Endometrium (tissue), 2 donors: ENCODE results near the gene CAST.
"Not testable (repeated sequence)": the region's sequence is repeated elsewhere in the genome, so short reads cannot be mapped to it uniquely, and the experiment has no call there.

Experiments
- FAIRE-seq: peaks from 2 replicates; lab custom pipeline; 2012; peaks lifted over from hg19 to GRCh38; lab: Jason Lieb, UNC
- donor health status: control.
- donor health status: control.

CAST gene, protein sequence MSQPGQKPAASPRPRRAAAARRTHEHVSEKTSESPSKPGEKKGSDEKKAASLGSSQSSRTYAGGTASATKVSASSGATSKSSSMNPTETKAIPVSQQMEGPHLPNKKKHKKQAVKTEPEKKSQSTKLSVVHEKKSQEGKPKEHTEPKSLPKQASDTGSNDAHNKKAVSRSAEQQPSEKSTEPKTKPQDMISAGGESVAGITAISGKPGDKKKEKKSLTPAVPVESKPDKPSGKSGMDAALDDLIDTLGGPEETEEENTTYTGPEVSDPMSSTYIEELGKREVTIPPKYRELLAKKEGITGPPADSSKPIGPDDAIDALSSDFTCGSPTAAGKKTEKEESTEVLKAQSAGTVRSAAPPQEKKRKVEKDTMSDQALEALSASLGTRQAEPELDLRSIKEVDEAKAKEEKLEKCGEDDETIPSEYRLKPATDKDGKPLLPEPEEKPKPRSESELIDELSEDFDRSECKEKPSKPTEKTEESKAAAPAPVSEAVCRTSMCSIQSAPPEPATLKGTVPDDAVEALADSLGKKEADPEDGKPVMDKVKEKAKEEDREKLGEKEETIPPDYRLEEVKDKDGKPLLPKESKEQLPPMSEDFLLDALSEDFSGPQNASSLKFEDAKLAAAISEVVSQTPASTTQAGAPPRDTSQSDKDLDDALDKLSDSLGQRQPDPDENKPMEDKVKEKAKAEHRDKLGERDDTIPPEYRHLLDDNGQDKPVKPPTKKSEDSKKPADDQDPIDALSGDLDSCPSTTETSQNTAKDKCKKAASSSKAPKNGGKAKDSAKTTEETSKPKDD

DNA sequence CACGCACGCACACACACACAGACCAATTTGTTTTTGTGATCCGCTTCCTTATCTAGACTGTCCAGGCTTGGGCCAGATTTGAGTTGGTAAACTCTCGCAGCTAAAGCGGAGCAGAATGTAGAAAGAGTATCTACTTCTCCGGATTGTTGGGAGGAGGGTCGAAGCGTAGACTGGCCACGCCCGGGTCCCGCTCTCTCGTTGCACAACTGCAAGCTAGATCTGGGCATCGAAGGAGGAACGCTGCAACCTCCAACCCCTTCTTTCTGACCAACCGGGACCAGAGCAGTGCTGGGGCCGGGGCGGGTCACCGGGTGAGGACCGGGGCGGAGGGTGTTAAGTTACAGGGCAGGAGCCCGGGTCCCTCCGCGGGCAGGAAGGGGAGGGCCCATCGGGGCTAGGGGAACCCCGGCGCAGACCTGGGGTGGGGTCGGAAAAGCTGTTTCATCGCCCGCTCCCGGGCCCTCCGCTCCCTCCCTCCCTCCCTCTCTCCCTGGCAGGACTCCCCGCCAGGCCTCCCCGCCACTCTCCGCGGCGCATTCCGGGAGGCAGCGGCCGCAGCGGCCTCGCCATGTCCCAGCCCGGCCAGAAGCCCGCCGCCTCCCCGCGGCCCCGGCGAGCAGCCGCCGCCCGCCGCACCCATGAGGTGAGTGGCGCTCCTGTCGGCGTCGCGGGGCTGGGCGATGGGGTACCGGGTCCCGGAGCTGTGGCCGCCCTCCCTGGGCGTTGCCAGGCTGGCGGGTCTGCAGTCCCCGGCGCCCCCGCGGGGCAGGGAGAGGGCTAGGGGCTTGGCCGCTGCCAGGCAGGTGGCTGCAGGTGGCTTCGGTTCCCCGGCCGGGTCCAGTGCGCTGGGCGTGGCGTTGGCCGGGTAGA is at the start of gene CAST:
Gene CAST, plus strand, starts transcription at position 522 of the 870 bp plus-strand sequence. Its CDS starts 47 bp downstream, at position 569.
- FAIRE-seq: no peak

DNA sequence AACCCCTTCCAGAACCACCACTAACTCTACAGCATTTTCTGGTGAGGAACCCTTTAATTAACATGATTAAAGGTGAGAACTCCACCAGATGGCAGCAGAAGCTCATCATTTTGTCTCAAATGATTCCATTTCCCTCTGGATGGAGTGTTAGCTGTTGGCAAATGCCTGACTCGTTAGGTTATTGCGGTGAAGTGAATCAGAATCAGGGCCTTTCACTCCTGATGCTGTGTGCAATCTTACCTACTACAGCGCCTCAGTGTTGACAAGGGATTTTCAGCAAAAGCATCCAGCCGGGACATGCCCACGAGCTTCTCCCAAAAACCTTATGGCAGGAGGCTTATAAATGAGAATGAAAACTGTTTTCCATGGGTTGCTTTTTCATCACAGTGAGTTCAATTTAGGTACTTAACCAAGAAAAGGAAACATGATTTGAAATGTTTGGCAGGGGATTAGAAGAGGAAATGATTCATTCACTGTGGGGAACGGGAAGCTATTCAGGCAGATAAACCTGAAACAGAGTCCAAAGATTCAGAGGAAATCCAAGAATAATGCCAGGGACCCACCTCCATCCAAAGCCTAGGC is 48.0 kb upstream of the CAST start:
- peak; percentile 51 for FAIRE-seq

DNA sequence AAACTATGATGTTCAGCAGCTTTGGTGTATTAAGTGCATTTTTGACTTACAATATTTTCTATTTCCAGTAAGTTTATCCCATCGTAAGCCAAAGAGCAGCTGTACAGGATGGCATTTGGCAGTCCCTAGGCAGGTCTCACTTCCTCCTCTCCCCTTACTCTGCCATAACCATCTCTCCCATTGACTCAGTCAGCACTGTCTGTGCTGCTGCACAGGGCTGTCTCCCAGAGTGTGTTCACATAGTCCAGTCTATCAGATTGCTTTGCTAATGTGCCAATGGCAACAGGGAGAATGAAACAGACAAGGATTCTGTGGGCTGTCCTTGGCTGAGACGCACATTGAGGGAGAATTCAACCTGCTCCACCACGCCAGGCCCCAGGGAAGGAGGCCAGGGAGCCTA is 47.0 kb upstream of the CAST start:
- FAIRE-seq: no peak

DNA sequence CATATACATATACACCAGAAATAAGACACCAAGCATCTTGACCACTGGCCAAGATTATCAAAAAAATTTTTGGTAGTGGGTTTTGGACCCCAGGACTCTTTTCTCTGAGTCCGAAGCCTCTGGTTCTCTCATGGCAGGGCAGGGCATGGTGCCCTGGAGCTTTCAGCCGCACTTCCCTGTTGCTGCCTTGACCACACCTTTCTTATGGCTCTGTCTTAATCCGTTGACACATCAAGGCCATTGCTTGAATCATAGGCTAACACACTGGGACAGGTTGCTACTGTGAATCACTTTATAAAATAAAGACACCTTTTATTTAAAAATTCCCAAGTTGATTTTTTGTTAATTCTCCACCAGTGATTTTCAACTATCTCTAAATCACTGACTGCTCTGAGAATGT is 45.4 kb upstream of the CAST start:
- FAIRE-seq: no peak

DNA sequence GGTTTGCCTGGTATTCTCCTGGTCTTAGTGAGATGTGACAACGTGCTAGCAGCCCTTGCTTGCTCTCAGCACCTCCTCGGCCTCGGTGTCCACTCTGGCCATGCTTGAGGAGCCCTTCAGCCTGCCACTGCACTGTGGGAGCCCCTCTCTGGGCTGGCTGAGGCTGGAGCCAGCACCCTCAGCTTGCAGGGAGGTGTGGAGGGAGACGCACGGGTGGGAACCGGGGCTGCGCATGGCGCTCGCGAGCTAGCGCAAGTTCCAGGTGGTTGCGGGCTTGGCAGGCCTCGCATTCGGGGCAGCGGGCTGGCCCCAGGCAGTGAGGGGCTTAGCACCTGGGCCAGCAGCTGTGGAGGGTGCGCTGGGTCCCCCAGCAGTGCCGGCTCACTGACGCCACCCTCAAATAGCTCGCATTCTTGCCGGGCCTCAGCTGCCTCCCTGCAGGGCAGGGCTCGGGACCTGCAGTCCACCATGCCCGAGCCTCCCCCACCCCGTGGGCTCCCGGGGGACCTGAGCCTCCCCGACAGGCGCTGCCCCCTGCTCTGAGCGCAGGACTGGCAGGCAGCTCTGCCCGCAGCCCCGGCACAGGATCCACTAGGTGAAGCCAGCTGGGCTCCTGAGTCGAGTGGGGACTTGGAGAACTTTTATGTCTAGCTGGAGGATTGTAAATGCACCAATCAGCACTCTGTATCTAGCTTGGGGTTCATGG is 43.7 kb upstream of the CAST start:
- not testable (repeated sequence) for FAIRE-seq

DNA sequence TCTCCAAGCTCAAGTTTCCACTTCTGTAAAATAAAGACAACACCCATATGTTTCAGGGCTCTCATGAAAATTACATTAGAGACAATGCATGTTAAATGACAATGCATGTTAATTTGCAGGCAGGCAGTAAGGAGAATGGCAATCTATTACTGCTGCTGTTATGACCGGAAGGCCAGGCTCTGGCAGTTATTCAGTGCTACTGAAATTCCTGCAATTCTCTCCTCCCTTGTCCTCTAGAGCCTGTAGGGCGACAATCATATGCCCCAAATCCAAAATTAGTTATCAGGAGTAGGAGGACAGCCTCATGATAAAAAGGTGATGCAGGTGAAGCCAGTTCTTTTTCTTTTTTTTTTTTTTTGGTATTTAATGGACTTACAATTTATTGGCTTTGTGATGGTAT is 42.2 kb upstream of the CAST start:
- no peak for FAIRE-seq

DNA sequence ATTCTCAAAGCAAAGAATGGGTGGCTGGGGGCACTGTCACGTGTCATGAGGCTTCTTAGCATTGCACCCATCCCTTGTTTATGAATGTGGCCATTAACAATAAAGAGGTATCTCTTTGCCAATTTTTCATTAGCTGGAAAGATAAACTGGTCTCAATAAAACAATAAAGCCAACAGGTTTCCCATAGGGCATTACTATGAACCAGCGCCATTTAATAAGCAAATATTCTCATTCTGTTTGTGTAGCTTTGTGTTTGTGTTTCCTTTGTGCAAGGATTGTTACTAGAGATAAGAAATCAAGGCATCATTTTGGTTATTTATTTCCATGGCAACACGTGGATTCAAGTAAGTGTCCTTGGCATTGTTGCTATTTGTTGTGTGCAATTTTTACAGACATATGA is 37.6 kb upstream of the CAST start:
- no peak for FAIRE-seq

DNA sequence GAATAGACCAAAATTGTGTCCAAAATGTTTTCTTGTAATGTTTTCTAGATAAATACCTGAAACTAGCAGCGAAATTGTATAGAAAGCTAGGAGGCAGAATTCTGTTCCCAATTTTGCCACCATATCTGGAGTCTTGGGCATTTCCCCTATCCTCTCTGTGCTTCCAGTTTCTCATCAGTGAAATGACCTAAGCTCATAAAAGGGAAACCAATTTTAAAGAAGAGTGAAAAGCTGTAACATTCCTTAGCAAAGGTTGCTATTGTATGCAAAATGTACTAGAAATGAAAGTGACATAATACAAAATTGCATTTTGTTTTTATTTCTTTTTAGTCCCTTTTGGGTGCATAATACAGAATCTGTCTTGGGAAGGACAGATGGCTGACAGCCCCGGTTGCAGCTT is 36.8 kb upstream of the CAST start:
- no peak for FAIRE-seq

DNA sequence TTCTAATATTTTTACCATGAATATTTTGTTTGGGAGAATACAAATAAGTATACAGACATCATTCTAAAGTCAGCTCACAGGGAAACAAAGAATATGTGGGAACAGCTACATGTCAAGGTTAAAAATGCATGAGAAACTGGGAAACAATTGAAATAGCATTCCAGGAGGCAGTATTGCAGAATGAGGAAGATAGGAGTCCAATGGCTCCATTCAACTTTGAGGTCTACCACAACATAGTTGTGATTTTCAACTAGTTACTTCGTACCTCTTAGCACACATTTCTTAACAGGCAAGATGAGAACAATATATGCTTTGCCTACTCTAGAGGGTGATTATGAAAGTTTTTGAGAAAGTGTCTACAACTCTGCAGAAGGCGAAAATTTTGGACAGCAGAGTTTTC is 35.2 kb upstream of the CAST start:
- no peak for FAIRE-seq

DNA sequence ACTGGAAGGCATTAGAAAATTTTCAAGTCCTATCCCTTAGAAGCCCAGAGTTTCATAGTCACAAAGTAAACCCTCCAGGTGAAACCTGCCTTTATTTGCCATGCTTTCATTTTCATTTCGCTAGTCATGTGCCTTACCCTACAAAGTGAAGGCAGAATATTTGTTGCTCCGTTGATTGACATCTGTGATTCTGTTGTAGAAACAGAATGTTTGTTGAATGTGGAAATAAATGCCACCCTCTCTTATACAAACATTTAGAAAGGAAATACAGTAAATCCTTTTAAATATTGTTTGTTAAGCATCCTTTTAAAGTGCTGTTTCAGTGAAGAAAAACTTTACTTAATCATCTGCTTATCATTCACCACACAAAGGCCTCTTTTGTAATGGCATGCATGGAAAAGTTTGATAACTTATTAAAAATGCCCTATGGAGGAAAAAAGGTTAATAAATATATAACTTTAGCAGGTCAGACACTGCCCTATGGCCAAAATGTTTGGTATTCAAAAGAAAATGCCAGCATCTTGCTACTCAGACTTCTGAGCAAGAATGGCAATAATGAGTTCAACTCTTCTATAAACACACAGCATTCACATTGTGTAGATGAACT is 34.3 kb upstream of the CAST start:
- FAIRE-seq: no peak

DNA sequence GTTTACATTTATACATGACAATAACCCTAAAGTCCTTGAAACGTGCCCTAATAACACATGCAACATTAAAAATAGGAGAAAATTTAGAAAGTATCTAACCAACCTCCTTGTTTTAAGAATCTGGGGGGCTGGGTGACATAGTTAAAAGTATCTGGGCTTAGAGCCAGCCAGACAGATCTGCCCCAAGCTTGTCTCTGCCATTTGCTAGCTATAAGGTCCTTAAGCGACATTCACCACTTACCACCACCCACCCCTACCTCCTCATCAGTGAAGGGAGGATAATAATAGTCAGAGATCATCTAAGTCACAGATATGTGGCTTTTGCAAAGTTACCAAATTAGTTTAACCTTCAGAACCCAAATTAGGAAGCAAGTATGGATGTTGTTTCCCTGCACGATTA is 33.8 kb upstream of the CAST start:
- no peak for FAIRE-seq

DNA sequence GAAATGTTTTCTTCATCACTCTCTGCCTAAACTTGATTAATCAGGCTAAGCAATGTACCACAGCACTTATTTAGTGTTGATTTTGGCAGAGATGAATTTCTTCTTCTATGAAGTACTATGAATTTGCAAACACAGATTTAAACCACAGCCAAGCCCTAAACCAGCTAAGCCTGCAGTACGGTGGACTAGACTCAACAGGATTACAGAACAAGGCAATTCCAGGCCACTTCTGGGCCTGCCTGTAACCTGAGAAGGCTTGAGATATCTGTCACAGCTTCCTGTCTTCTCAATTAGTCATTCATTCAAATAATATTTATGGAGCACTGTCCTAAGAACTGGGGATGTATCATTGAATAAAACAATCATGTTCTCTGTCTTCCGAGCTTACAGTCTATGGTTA is 32.4 kb upstream of the CAST start:
- no peak for FAIRE-seq

DNA sequence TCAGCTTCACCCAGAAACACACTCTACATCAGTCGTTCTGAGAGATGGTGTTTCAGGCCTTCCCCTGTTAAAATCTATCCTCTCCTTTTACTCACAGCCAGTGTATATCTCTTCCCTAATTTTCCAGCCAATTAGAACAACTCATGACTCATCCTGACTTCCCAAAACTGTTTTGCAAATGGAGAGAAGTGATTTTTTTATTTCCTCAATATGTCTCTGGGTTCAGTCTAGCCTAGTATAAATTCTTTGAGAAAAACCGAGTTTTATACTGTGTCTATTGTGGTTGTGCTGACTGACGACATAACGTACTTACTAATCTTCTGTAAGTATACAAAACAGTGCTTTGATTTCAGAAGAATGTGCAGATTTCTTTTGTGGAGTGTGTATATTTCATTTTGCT is 28.4 kb upstream of the CAST start:
- no peak for FAIRE-seq

DNA sequence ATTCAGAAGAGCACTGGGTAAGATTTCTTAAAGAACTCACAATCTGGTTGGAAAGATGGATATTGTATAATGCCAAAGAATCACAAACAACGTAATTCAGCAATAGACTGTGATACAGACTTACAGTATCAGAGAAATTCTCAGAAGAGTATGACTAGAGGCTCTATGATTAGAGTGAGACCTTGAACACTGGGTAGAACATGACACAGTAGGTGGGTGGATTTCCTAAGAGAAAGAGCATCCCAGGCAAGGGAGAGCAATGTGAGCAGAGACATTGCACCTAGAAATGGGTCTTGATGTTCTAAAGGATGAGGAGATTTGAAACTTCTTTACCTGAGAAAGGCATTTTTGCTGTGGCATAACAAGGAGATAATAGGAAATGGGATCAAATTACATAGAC is 27.3 kb upstream of the CAST start:
- no peak for FAIRE-seq

DNA sequence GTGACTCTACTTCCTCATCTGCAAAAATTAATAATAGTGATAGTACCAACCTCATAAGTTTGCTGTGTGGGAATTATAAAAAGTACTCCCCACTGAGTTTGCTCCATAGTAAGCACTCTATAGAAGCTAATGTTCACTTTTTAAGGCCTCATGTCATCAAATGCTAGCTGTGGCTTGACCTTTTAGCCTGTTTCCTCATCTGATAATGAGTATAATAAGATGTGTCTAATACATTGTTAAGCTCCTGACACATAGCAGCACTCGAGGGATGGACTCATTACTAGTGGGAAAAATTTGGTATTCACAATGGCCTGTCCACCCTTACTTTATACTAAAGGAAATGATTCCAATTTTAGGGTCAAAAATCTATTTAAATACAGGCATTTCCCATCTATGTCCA is 26.1 kb upstream of the CAST start:
- FAIRE-seq: no peak

DNA sequence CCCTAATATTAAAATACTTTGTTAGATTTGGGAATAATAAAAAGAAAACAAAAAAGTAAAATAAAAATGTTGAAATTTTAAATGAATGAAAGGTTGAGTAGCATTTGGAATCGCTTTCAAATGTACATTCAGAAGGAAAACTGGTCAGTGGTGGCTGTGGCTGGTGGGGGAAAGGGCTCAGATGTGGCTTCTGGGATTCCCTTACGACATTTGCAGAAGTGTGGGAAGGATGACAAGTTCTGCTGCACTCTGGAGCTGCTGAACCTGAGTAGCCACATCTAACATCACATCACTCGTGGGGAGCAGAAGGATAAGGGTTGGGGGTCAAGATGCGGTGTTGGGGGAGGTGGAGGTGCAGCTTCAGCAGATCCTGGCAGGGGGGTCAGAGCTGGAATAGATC is 25.6 kb upstream of the CAST start:
- no peak for FAIRE-seq

DNA sequence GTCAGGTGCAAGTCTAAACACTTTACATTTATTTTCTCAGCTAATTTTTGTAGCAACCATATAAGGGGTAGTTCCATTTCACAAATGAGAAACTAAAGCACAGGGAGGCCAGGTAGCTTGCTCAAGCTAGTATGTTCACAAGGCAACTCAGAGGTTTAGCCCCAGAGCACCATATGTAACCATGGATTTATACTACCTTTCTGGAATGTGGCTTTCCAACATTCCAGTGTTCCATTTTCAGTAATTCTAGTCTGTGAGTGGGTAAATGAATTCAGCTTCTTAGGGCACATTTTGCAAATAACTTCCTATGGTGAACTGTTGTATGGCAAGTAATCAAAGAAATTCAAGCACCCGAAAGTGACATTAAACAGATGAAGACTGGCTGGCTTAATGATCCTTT is 25.0 kb upstream of the CAST start:
- no peak for FAIRE-seq

DNA sequence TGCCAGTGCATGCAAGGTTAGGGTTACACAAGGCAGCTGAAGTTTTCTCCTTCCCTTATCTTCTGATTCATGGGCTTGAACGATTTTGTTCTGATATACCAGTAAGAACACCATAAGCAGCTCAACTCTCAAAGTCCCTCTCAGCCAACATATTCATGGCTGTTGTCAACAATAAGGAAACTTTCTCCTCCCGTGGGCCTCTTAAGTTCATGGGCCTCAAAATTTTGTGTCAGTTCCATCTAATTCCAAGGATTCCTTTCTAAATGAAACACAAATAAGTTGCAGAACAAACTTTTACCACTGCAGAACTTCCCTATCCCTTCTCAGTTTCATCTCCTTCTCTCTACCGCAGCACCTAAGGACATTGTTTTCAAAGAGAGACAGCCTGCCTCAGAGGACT is 23.6 kb upstream of the CAST start:
- FAIRE-seq: no peak

DNA sequence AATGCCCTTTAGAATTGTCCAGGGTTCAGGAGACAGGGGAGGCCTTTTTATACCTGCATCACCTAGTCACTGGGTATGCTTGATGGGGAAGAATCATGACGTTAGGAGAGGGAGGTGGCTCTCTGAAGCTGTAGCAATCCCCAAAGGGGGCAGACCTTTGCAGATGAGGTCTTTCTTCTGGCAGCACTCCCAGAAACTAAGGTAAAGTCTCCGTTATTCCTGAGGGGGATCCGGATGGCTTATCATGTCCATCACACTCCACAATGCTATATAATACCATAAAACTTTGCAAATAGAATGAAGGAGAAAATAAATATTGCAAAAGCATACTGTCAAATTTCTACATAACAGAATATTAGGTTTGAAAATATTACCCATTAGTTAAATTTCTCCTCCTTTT is 21.5 kb upstream of the CAST start:
- no peak for FAIRE-seq

DNA sequence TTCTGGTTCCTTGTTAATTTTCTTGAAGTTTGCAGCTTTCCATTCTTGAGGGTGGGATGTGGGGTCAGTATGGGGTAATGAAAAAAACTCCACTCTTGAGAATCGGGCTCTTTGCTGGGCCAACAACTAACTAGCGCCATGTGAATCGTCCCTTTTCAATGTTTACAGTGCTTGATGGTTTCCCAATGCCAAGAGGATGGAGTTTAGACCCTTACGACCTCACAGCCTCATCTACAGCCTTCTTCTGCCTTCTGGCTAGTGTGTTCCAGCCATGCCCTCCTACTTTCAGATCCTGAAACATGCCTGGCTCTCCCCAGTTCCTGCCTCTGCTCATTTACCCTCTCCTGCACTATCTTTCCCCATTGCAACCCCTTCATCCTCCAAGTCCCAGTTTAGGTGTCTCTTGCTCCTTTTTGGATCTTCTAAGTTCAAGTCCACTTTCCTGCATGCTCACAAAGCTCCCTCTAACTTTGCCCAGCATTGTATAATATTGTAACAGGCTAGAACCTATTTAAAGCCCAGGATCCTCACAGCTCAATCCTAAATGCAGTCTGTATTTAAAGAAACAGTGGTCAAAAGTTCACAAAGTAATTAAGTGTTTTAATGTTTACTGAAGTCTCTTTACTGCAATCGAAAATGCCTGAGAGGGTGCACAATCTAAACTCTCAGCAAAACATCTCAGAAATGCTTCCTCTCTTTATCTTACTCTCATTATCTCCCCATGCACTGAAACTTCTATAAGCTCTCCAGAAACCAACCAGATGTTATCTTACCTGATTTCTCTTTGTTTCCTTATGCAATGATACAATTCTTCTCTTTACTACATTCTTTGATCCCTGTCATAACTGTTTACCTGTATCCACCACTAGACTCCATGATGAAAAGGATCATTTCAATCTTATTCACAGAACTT is 20.6 kb upstream of the CAST start:
- no peak for FAIRE-seq
